NCI-H2107 treated with DMSO at 0.1 percent for 48 hours (cell line): Measurements from ENCODE around the gene SPESP1.
A peak's percentile ranks its signal among the peaks of the same experiment; 100 is the strongest.

Experiments
- DNase-seq: peaks from one replicate; lab custom pipeline; 2025; ENCODE audit not compliant: unreplicated experiment; lab: John Stamatoyannopoulos, UW

The SPESP1 gene

GRCh38 chr15:68990992-68991500, 60.7 kb downstream of the SPESP1 start:
- no peak for DNase-seq

GRCh38 chr15:68991723-68992122, 61.4 kb downstream of the SPESP1 start:
- no peak for DNase-seq

GRCh38 chr15:68992696-68993095, 62.4 kb downstream of the SPESP1 start:
- DNase-seq = no peak

- DNase-seq = no peak
Observed at GRCh38 chr15:68993276-68993675, 63.0 kb downstream of the SPESP1 start.

- no peak for DNase-seq
Observed at GRCh38 chr15:68994149-68994548, 63.8 kb downstream of the SPESP1 start.

- DNase-seq = peak; percentile 13
Observed at GRCh38 chr15:68994981-68995761, 64.8 kb downstream of the SPESP1 start.
